ENCODE measurements around the gene AGFG2. TPM values are rescaled to one million over a fixed set of nuclear protein-coding genes. Genes with fewer than 3 reads are reported as not detected.
A peak's percentile ranks its signal among the peaks of the same experiment; 100 is the strongest.

The AGFG2 gene
- total and polyA plus RNA-seq, 2 of the 13 experiments (the other 11 are each of a cell fraction or from before 2014, with no cell fraction given): 125 to 132 TPM

GRCh38 chr7:100545360-100546128 is 6.5 kb downstream of the AGFG2 start (continued):
- TF ChIP-seq, protein P1, sequence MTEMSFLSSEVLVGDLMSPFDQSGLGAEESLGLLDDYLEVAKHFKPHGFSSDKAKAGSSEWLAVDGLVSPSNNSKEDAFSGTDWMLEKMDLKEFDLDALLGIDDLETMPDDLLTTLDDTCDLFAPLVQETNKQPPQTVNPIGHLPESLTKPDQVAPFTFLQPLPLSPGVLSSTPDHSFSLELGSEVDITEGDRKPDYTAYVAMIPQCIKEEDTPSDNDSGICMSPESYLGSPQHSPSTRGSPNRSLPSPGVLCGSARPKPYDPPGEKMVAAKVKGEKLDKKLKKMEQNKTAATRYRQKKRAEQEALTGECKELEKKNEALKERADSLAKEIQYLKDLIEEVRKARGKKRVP (CRISPR knock-in tag; IDR thresholded peaks at IDR 0.05): no peak; a peak in 2 of 4 replicates
- no peak for TF ChIP-seq PTBP1 (IDR thresholded peaks at IDR 0.05; ENCODE audit: low read depth, low read length, poor library complexity, severe bottlenecking)
- TF ChIP-seq TFE3 (CRISPR knock-in tag; IDR thresholded peaks at IDR 0.05): peak; percentile 87
- TF ChIP-seq PATZ1 (CRISPR knock-in tag; IDR thresholded peaks at IDR 0.05): peak; percentile 91
- no peak for TF ChIP-seq ZNF513 (CRISPR knock-in tag; conservative IDR thresholded peaks at IDR 0.05)
- no peak for TF ChIP-seq FOXJ3 (CRISPR knock-in tag; IDR thresholded peaks at IDR 0.05; ENCODE audit: borderline replicate concordance)
- peak; percentile 99 for TF ChIP-seq FOSL2 (CRISPR knock-in tag; IDR thresholded peaks at IDR 0.05)
- 0 out of 2 replicates have a peak, but pooled peaks have one; percentile 32 for TF ChIP-seq MEIS2 (CRISPR knock-in tag; IDR thresholded peaks at IDR 0.05)
- no peak; the same call in 1 of the 2 replicates for TF ChIP-seq KDM2A (CRISPR knock-in tag; IDR thresholded peaks at IDR 0.05; ENCODE audit: borderline replicate concordance, low read depth)
- TF ChIP-seq MATR3 (CRISPR knock-in tag; IDR thresholded peaks at IDR 0.05): no peak
- no peak for TF ChIP-seq TBP (CRISPR knock-in tag; IDR thresholded peaks at IDR 0.05)
- TF ChIP-seq, protein P2, sequence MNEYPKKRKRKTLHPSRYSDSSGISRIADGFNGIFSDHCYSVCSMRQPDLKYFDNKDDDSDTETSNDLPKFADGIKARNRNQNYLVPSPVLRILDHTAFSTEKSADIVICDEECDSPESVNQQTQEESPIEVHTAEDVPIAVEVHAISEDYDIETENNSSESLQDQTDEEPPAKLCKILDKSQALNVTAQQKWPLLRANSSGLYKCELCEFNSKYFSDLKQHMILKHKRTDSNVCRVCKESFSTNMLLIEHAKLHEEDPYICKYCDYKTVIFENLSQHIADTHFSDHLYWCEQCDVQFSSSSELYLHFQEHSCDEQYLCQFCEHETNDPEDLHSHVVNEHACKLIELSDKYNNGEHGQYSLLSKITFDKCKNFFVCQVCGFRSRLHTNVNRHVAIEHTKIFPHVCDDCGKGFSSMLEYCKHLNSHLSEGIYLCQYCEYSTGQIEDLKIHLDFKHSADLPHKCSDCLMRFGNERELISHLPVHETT (CRISPR knock-in tag; conservative IDR thresholded peaks at IDR 0.05): no peak
- TF ChIP-seq GZF1 (CRISPR knock-in tag; IDR thresholded peaks at IDR 0.05): no peak
- TF ChIP-seq SMYD3 (CRISPR knock-in tag; IDR thresholded peaks at IDR 0.05): 0 out of 2 replicates have a peak, but pooled peaks have one; percentile 35
- TF ChIP-seq HIVEP1 (CRISPR knock-in tag; IDR thresholded peaks at IDR 0.05): no peak
- TF ChIP-seq ZNF12 (CRISPR knock-in tag; IDR thresholded peaks at IDR 0.05): no peak
- no peak for TF ChIP-seq SKI (IDR thresholded peaks at IDR 0.05; ENCODE audit: partially characterized antibody)
- TF ChIP-seq KDM6A (CRISPR knock-in tag; IDR thresholded peaks at IDR 0.05; ENCODE audit: low read depth): 0 out of 2 replicates have a peak, but pooled peaks have one; percentile 39
- no peak for TF ChIP-seq ZMAT5 (CRISPR knock-in tag; IDR thresholded peaks at IDR 0.05; ENCODE audit: borderline replicate concordance, low read depth)
- TF ChIP-seq SUZ12 (IDR thresholded peaks at IDR 0.05; ENCODE audit: low read depth, low read length): no peak
